EH (cell line): ENCODE data around the gene TPRX1.
"Not testable (repeated sequence)": the region's sequence is repeated elsewhere in the genome, so short reads cannot be mapped to it uniquely, and the experiment has no call there.

Experiments
- DNase-seq: peaks from one replicate; pipeline ENCODE4 v3.0.0-alpha.2; 2015; ENCODE audit warnings: low read depth

Gene TPRX1

GRCh38 chr19:47767349-47767748, 37.0 kb downstream of the TPRX1 start:
- no peak for DNase-seq

GRCh38 chr19:47766670-47767069, 37.7 kb downstream of the TPRX1 start:
- no peak for DNase-seq

DNA sequence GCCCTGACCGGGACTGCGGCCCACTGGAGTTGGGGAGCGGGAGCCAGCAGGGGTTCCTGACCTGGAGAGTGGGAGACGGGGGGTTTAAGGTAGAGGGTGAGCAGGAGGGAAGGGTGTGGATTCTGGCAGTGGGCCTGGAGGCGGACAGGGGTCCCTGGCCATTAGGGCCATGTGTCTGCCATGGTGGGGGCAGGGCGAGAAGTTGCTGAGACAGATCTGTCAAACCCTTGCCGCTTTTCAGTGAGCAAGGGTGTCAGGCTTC, 38.1 kb downstream of the TPRX1 start:
- no peak for DNase-seq

- peak; percentile 67 for DNase-seq
Observed at GRCh38 chr19:47765523-47766358, 38.6 kb downstream of the TPRX1 start.

DNA sequence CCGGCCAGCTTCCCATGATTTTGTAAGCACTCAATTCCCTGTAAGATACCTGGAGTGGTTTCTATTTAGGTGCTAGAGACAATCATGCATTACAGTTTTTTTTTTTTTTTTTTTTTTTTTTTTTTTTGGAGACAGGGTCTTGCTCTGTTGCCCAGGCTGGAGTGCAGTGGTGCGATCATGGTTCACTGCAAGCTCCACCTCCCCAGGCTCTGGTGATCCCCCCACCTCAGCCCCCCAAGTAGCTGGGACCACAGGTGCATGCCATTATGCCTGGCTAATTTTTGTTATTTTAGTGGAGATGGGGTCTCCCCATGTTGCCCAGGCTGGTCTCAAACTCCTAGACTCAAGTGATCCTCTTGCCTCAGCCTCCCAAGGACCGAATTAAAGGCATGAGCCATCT, 39.6 kb downstream of the TPRX1 start:
- DNase-seq = not testable (repeated sequence)

DNA sequence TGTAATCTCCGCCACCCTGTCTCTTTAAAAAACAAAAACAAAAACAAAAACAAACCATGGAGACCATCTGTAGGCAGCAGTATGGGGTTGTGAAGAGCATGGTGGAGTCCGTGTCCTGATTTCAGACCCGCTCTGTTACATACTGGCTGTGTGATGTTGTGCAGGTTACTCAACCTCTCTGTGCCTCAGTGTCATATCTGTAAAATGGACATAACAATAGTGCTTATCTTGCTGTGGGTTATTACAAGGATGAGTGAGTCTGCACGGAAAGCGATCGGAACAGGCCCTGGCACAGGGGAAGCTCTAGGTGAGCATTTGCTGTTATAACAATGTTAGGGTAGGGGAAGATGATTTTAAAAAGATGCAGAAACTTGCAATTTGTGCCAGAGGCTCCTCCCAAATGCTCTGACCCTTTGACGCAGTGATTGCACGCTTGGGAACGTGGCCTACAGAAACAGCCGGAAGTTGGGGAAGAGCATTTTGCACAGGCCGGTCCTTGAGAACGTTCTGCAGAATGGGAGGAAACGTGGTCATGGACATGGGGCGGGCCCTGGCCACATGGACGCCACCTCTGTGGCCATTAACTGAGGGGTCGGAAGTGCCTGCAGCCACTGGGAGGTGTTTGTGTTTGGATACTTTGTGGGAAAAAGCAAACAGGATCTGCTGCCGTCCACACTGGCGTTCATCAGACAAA, 41.6 kb downstream of the TPRX1 start:
- no peak for DNase-seq

GRCh38 chr19:47762151-47762550, 42.2 kb downstream of the TPRX1 start:
- DNase-seq = no peak

DNA sequence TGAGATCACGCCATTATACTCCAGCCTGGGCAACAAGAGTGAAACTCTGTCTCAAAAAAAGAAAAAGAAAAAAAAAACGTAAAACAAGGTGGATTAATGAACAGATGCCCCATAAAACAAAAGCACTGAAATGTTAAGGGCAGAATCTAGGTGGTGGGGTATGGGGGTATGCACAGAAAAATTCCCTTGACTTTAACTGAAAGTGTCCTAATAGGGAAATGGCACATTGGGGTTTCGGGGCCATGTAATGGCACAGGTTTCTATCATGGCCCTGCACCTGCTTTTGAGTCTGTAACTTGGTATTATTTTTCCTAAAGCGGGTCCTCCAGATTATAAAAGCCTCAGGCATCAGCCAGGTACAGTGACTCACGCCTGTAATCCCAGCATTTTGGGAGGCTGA, 42.8 kb downstream of the TPRX1 start:
- no peak for DNase-seq

DNA sequence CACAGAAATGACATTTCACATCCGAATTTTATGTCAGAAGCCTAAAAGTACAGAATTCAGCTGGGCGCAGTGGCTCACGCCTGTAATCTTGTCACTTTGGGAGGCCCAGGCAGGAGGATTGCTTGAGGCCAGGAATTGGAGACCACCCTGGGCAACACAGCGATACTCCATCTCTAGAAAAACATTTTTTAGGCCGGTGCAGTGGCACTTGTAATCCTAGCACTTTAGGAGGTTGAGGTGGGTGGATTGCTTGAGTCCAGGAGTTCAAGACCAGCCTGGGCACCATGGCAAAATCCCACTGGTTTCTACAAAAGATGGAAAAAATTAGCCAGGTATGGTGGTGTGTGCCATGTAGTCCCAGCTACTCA, 43.7 kb downstream of the TPRX1 start:
- no peak for DNase-seq

DNA sequence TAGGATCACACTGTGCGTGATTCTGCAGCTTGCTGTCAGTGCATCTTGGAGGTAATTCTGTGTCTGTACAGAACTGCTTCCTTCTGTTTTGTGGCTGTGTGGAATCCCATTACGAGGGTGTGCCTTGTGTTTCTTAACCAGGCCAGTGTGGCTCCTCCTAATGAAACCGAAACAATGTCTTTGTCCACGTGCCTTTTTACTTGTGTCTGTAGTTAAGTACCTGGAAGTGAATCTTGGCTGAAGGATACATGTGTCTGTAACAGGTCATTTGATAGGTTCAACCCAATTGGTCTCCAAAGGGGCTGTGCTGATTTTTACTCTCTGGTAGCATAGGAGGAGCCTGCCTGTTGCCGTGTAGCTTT, 45.9 kb downstream of the TPRX1 start:
- DNase-seq = no peak

GRCh38 chr19:47757617-47758442, 46.5 kb downstream of the TPRX1 start:
- DNase-seq = no peak

- DNase-seq = no peak
Observed at GRCh38 chr19:47756953-47757608, 47.3 kb downstream of the TPRX1 start.

- no peak for DNase-seq
Observed at GRCh38 chr19:47756627-47756929, 47.8 kb downstream of the TPRX1 start.

- DNase-seq = no peak
Observed at GRCh38 chr19:47755762-47756626, 48.4 kb downstream of the TPRX1 start.

- no peak for DNase-seq
Observed at GRCh38 chr19:47755065-47755761, 49.1 kb downstream of the TPRX1 start.

GRCh38 chr19:47754206-47755064, 49.9 kb downstream of the TPRX1 start:
- no peak for DNase-seq

DNA sequence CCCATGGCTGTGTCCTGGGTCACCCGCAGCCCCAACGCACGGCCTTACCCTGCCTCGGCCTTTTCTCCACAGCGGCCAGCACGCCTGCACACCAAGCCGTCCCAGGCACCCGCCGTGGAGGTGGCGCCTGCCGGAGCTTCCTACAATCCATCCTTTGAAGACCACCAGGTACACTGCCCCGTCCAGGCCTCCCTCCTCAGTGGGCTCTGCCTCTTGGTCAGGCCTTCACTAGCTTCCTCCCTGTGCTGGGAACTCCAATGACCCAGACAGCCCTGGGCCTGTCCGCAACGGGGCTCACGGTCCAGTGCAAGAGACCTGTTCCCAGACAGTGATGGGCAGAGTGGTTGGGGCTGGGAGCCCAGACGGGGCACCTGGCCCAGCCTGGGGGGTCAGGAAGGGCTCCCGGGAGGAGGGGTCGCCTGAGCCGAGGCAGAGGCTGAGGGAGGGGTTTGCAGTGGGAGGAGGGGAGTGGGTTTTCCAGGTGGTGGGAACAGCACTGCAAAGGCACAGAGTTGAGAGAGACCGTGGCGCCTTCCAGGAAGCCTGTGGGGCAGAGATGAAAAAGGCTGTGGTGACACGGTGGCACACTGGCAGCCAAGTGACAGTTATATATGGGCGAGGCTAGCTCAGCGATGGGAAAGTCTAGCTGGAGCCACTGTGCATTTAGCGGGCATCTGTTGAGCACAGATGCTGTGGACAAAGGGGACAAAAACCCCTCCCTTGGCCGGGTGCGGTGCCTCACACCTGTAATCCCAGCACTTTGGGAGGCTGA, 51.7 kb downstream of the TPRX1 start:
- DNase-seq = no peak
